Mucosa of rectum (tissue), 2 donors: ENCODE results near the gene IRF3.

Source experiments
- H3K27ac ChIP-seq, 2 donors: one replicate each; pipeline ENCODE4 v1.7.0; 2013; ENCODE audit warnings: inconsistent platforms in 2 of 2, low read depth in 2 of 2, low read length in 2 of 2
- H3K27me3 ChIP-seq, 2 donors: one replicate each; pipeline ENCODE4 v1.7.0; 2013; ENCODE audit warnings: low read length in 2 of 2; ENCODE audit not compliant: control insufficient read depth in 2 of 2, insufficient read depth in 2 of 2
- H3K36me3 ChIP-seq, 2 donors: one replicate each; pipeline ENCODE4 v1.7.0; 2013; ENCODE audit warnings: low read length in 2 of 2; ENCODE audit not compliant: control insufficient read depth in 2 of 2, insufficient read depth in 2 of 2
- H3K4me1 ChIP-seq, 2 donors: one replicate each; pipeline ENCODE4 v1.7.0; 2013; ENCODE audit warnings: low read length in 2 of 2, mild to moderate bottlenecking in 1 of 2; ENCODE audit not compliant: control insufficient read depth in 2 of 2, insufficient read depth in 2 of 2
- H3K4me3 ChIP-seq, 2 donors: one replicate each; pipeline ENCODE4 v1.7.0; 2013; ENCODE audit warnings: low read length in 2 of 2
- H3K9ac ChIP-seq, 2 donors: one replicate each; pipeline ENCODE4 v1.7.0; 2013; ENCODE audit warnings: low read length in 2 of 2, low read depth in 1 of 2, mild to moderate bottlenecking in 1 of 2
- H3K9me3 ChIP-seq, 2 donors: one replicate each; pipeline ENCODE4 v1.7.0; 2013; ENCODE audit warnings: low read length in 2 of 2; ENCODE audit not compliant: control insufficient read depth in 2 of 2
- donor health status: healthy.
- donor health status: Normal muscosa, but diverticular disease.

Gene IRF3

GRCh38 chr19:49665351-49666119 is at the start of gene IRF3, which contains the start of gene BCL2L12:
Gene IRF3 (minus strand): TSS chr19:49665857. CDS start chr19:49664838, 1,019 bp downstream.
Gene BCL2L12 (plus strand): TSS chr19:49665933. CDS start chr19:49666693, 760 bp downstream.
- peak within 1 kb of the TSS; percentile 78 to 86 for H3K9ac ChIP-seq
- peak within 1 kb of the TSS; percentile 84 to 96 for H3K27ac ChIP-seq
- no peaks in the 10 kb centered on the region for H3K9me3 ChIP-seq
- no peaks in the 10 kb centered on the region for H3K27me3 ChIP-seq
- peaks cover 16 to 17% of the 10 kb centered on the region in 2 donors for H3K4me1 ChIP-seq
- H3K36me3 ChIP-seq = peaks cover 8 to 17% of the 10 kb centered on the region in 2 donors
- H3K4me3 ChIP-seq = peak within 1 kb of the TSS; percentile 89 to 98

- no peaks in the 10 kb centered on the region for H3K27me3 ChIP-seq
- H3K36me3 ChIP-seq = no peaks in the 10 kb centered on the region
- H3K27ac ChIP-seq = no peak overlapping the region
- H3K4me1 ChIP-seq = no peaks in the 10 kb centered on the region
- H3K9me3 ChIP-seq = no peaks in the 10 kb centered on the region
- H3K9ac ChIP-seq = no peak overlapping the region
- H3K4me3 ChIP-seq = no peak overlapping the region
These were observed 47.7 kb upstream of the IRF3 start for GRCh38 chr19:49713236-49713845.

GRCh38 chr19:49712397-49712859 is 46.8 kb upstream of the IRF3 start:
- Histone ChIP-seq H3K27ac (no peak overlapping the region), H3K4me3 (no peak overlapping the region), H3K9me3 (no peaks in the 10 kb centered on the region)

GRCh38 chr19:49710372-49710951 is 44.8 kb upstream of the IRF3 start:
- Histone ChIP-seq H3K9me3 (no peaks in the 10 kb centered on the region), H3K36me3 (no peaks in the 10 kb centered on the region)

More at GRCh38 chr19:49712397-49712859, 46.8 kb upstream of the IRF3 start:
- Histone ChIP-seq H3K27me3 (no peaks in the 10 kb centered on the region), H3K9ac (no peak overlapping the region), H3K36me3 (no peaks in the 10 kb centered on the region), H3K4me1 (no peaks in the 10 kb centered on the region)

GRCh38 chr19:49705919-49706318 is 40.3 kb upstream of the IRF3 start:
- no peaks in the 10 kb centered on the region for H3K4me1 ChIP-seq
- H3K4me3 ChIP-seq = no peak overlapping the region
- H3K9ac ChIP-seq = no peak overlapping the region
- no peak overlapping the region for H3K27ac ChIP-seq
- H3K9me3 ChIP-seq = no peaks in the 10 kb centered on the region
- no peaks in the 10 kb centered on the region for H3K27me3 ChIP-seq
- no peaks in the 10 kb centered on the region for H3K36me3 ChIP-seq

More at GRCh38 chr19:49710372-49710951, 44.8 kb upstream of the IRF3 start:
- Histone ChIP-seq H3K9ac (no peak overlapping the region), H3K4me1 (no peaks in the 10 kb centered on the region), H3K4me3 (no peak overlapping the region), H3K27ac (no peak overlapping the region), H3K27me3 (no peaks in the 10 kb centered on the region)

GRCh38 chr19:49704888-49705642 is 39.4 kb upstream of the IRF3 start:
- no peak overlapping the region for H3K27ac ChIP-seq

GRCh38 chr19:49701271-49701786 is 35.7 kb upstream of the IRF3 start:
- H3K27ac ChIP-seq = no peak overlapping the region
- no peaks in the 10 kb centered on the region for H3K9me3 ChIP-seq
- H3K9ac ChIP-seq = no peak overlapping the region
- H3K36me3 ChIP-seq = no peaks in the 10 kb centered on the region
- no peaks in the 10 kb centered on the region for H3K4me1 ChIP-seq
- no peak overlapping the region for H3K4me3 ChIP-seq
- no peaks in the 10 kb centered on the region for H3K27me3 ChIP-seq

More at GRCh38 chr19:49704888-49705642, 39.4 kb upstream of the IRF3 start:
- H3K27me3 ChIP-seq = no peaks in the 10 kb centered on the region
- no peak overlapping the region for H3K4me3 ChIP-seq
- H3K9ac ChIP-seq = no peak overlapping the region
- H3K9me3 ChIP-seq = no peaks in the 10 kb centered on the region
- H3K36me3 ChIP-seq = no peaks in the 10 kb centered on the region
- no peaks in the 10 kb centered on the region for H3K4me1 ChIP-seq

GRCh38 chr19:49700563-49700962 is 34.9 kb upstream of the IRF3 start:
- no peaks in the 10 kb centered on the region for H3K27me3 ChIP-seq
- H3K9ac ChIP-seq = no peak overlapping the region
- no peaks in the 10 kb centered on the region for H3K9me3 ChIP-seq
- no peaks in the 10 kb centered on the region for H3K36me3 ChIP-seq
- H3K27ac ChIP-seq = no peak overlapping the region
- no peak overlapping the region for H3K4me3 ChIP-seq
- no peaks in the 10 kb centered on the region for H3K4me1 ChIP-seq

GRCh38 chr19:49699364-49699763 is 33.7 kb upstream of the IRF3 start:
- H3K27ac ChIP-seq = no peak overlapping the region
- no peaks in the 10 kb centered on the region for H3K9me3 ChIP-seq
- H3K4me1 ChIP-seq = no peaks in the 10 kb centered on the region
- no peaks in the 10 kb centered on the region for H3K36me3 ChIP-seq
- no peak overlapping the region for H3K4me3 ChIP-seq
- no peaks in the 10 kb centered on the region for H3K27me3 ChIP-seq
- no peak overlapping the region for H3K9ac ChIP-seq
